ENCODE measurements around the gene MT1X.

MT1X gene

GRCh38 chr16:56679818-56680217 is 2.5 kb upstream of the MT1X start:
- no peak for DNase-seq

GRCh38 chr16:56682703-56683397 is 580 bp downstream of the MT1X start:
- DNase-seq = no peak

- DNase-seq = no peak
These were observed 1.3 kb downstream of the MT1X start for GRCh38 chr16:56683424-56684172.

DNA sequence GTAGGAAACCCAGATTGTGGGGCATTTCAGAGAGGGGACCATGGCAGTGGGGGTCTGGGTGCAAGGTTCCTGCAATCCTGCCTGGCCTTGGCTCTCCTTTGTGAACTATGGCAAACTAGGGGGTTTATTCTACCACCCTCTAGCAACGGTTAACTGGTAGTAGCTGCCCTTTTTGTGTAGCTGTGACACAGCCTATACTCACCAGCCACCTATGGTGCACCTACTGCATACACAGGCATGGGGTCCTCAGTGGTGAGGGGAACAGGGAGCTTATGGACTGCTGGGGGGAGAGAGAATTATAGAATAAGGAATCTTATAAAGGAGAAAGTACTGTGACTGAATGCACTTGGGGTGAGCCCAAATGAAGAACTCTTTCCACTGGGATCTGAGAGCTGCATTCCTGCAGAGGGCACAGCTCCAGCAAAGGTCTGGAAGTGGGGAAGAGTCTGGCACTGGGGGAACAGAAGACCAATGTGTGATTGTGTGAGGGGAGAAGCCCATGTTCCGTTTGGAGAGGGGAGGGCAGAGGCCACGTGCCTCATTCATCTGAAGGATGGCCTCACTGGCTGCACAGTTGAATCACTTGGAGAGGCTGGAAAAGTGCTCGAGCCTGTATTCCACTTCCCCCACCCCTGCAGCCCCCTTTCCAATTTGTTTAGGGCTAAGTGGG is 2.1 kb downstream of the MT1X start:
- no peak for DNase-seq

GRCh38 chr16:56684926-56685590 is 2.8 kb downstream of the MT1X start:
- no peak for DNase-seq

DNA sequence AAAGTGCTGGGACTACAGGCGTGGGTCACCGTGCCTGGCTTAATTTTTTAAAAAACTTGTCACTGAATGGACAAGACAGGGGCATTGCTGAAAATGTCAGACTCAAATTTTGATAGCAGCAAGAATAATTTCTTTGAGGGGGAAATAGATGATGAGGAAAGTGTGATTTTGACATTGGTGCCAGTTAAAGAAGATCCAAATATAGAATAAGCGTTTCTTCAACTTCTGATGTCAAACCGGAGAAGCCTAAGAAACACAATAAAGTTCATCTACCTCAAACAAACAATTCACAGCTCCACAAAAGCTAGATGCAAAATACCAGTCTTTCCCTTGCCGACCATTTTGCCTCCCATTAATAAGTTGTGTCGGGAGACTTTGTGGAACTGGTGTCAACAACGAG is 4.5 kb downstream of the MT1X start:
- no peak for DNase-seq

- DNase-seq = no peak
These were observed 6.5 kb downstream of the MT1X start for GRCh38 chr16:56688762-56689161.

- DNase-seq = no peak
These were observed 6.9 kb downstream of the MT1X start for GRCh38 chr16:56689171-56689570.

GRCh38 chr16:56690420-56691122 is 8.3 kb downstream of the MT1X start:
- DNase-seq = no peak

DNA sequence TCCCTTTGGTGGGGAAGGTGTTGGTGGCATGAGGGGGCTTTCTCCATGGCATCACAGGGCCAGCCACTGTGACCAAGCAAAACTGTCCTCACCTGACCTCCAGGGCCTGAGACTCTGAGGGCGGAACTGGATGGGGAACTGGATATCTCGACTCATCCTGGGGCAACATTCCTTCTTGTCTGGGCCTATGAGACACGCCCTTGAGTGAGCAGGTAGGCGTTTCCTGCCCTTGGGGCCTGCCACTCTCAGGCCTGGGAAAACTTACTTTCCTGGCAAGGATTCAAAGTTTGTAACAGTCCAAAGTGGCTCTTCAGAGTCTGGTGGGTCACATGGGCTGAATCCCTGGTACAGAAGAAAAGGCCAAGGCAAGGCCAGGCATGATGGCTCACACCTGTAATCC is 9.6 kb downstream of the MT1X start:
- no peak for DNase-seq

DNA sequence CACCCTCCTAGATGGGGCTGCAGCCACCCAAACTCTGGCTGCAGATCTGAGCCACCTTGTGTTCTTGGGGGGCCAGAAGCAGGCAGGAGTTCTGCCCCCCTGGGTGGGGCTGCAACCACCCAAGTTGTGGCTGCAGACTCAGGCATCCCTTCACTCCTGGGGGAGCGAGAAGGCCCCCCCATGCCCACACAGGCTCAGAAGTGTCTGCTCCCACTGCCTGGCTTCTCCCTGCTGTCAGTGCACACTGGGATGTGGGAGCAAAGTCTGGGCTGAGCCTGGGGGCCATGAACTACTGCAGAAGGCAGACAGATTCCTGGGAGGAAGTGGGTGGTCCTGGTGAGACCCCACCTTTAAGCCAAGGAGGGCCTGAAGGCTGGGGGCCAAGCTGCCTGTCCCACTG is 13.0 kb downstream of the MT1X start:
- DNase-seq = no peak

DNA sequence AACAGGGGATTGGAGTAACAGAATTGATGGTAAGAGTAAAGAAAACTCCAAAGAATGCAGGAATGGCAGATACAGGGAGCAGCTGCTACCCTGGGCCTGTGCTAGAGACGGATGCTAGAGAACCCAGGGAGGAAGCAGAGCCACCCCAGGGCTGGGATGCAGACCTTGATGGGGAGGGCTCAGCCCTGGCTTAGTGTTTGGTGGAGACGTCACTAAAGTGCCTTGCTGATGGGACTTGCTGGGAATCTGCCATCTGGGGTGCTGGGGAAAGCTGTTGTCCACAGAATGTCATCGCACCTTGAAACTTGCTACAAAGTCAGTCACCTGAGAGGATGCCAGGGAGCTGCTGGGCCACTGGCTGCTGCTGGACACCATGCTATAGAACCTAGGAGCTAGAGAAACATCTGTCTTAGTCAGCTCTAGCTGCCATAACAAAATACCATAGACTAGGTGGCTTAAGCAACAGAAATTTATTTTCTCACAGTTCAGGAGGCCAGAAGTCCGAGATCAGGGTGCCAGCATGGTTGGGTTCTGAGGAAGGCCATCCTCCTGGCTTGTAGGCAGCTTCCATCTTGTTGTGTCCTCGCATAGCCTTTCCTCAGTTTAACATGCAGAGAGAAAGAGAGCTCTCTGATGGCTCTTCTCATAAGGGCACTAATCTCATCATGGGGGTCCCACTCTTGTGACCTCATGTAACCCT is 15.3 kb downstream of the MT1X start:
- DNase-seq = no peak

GRCh38 chr16:56700195-56700594 is 17.9 kb downstream of the MT1X start:
- DNase-seq = no peak

- DNase-seq = no peak
These were observed 18.4 kb downstream of the MT1X start for GRCh38 chr16:56700631-56701030.

DNA sequence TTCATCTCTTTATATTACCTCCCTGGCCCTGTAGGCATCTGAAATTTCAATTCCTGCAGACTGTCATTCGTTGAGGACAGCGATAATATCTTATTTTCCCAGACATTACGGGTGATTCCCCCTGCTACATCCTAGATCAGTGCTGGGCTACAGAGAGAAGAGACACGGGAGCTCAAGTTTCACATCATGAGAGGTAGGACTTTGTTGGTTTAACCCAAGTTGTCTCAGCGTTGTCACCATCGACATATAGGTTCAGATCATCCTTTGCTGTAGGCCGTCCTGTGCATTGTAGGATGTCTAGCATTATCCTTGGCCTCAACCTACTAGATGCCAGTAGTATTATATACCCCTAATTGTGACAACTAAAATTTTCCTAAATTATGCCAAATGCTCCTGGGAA is 19.3 kb downstream of the MT1X start:
- no peak for DNase-seq

DNA sequence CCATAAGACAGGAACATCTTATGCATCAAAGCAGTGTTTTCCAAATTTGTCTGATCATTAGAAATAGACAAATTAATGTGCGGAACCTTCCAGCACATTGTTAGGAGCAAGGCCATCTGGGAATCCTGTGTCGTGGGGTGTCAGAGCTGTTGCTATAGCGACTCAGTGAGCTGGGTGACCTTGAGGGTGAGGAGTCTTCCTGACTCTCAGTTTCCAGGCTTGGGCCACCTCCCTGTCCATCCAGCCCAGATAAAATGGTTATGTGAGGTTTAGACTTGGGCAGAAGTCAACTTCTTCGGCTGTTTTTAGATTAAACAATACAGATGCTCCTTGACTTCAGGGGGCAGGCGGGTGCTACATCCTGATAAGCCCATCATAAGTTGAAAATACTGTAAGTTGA is 20.6 kb downstream of the MT1X start:
- no peak for DNase-seq

DNA sequence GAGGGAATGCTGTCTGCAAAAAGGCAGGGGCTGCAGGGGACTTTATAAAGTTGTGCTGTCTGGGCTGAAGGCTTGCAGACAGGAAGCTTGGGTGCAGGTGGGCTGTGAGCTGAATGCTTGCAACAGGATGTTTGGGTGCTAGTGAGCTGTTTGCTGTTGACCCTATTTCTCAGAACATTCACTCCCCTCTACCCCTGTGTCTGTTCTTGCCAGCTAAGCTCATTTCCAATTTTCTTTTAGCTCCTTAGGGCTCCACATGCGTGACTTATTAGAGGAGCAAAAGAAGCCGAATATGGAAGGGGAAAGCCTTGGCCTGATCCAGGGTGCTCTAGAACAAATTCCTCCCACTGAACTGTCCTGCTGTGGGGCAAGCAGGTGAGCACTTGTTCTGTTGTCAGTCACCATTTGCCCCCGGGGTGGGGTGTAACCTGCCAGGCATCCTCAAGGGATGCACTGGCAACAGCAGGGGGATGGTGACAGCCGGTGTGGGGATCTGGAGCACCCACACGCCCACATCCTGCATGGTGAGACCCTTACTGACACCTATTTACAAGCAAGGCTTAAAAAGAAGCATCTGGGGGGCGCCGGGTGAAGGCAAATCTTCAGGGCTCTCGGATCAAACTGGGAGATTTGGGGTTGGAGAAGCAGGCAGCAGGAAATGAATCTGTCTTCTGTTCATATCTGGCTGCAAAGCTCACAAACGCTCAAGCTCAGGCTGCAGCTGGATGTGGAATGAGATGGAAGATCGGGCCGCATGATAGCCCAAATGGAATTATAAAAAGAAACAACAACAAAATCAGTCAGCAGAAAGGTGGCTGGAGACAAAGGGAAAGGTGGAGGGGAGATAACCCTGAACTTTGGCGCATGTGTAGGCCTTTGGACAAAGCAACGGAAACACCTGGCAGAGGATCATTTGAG is 26.5 kb downstream of the MT1X start:
- DNase-seq = no peak

DNA sequence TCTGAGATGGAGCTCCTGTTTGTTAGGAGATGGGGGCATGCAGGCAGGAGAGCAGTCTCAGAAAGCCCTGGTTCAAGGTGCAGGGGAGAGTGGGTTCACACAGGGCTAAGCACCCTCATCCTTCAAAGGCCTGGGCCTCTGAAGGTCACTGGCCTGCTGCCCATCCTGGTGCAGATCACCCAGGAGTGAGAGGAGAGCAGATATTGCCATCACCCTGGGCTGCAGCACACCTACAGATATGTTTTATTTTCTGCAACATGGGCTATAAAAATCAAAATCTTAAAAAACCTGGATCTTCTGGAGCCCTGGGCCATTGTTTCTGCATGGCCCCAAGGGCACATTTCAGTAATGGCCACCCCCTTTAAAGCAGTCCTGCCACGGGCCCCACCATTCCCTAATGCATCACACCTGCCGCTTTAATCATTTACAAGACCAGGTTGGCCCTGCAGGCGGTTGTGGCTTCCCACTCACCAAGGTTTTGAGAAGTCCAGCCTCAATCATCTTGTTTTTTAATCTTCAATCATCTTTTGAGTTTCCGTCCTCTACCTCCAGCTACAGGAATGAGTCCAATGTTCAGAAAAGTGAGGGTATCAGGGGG is 27.3 kb downstream of the MT1X start:
- no peak for DNase-seq

- no peak for DNase-seq
These were observed 28.0 kb downstream of the MT1X start for GRCh38 chr16:56710181-56710737.

DNA sequence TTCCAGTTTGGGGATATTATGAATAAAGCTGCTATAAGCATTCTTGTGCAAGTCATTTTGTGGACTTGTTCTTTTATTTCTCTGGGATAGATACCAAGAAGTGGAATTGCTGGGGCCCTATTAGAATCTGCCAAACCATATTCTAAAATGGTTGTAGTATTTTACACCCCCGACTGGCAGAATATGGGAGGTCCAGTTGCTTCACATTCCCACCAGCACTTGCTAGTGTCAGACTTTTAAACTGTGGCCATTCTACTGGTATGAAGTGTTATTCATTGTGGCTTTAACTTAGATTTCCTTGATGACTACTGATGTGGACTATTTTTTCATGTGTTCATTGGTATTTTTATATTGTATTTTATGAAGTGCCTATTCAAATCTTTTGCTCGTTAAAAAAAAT is 29.6 kb downstream of the MT1X start:
- no peak for DNase-seq
